HG02678 (cell line): ENCODE measurements around the gene ZNF687.
"Not testable (repeated sequence)": the region's sequence is repeated elsewhere in the genome, so short reads cannot be mapped to it uniquely, and the experiment has no call there.

ENCODE experiments used
- ATAC-seq: cut with Tn5 transposase; IDR thresholded peaks from one replicate; pipeline ENCODE4 v1.9.1; 2021; ENCODE audit warnings: mild to moderate bottlenecking, moderate library complexity; ENCODE audit not compliant: unreplicated experiment

The ZNF687 gene

GRCh38 chr1:151275341-151275740 lies 6.8 kb upstream of the ZNF687 start:
- ATAC-seq = not testable (repeated sequence)

GRCh38 chr1:151277249-151277648 lies 4.8 kb upstream of the ZNF687 start:
- ATAC-seq = no peak

- peak; percentile 31 for ATAC-seq
Measured at GRCh38 chr1:151281225-151281968, 702 bp upstream of the ZNF687 start.

- no peak for ATAC-seq
Measured at GRCh38 chr1:151282883-151283725, 1.0 kb downstream of the ZNF687 start.

- ATAC-seq = no peak
Measured at GRCh38 chr1:151284013-151284577, 2.0 kb downstream of the ZNF687 start.

GRCh38 chr1:151286619-151287340 lies 4.7 kb downstream of the ZNF687 start:
- no peak for ATAC-seq

GRCh38 chr1:151287341-151287699 lies 5.2 kb downstream of the ZNF687 start:
- ATAC-seq = no peak

GRCh38 chr1:151287767-151288500 lies 5.8 kb downstream of the ZNF687 start:
- no peak for ATAC-seq

- ATAC-seq = no peak
Measured at GRCh38 chr1:151288502-151288901, 6.4 kb downstream of the ZNF687 start.

GRCh38 chr1:151289080-151289935 lies 7.2 kb downstream of the ZNF687 start:
- no peak for ATAC-seq

GRCh38 chr1:151289991-151290708 lies 8.1 kb downstream of the ZNF687 start:
- no peak for ATAC-seq

GRCh38 chr1:151290709-151291303 lies 8.7 kb downstream of the ZNF687 start:
- no peak for ATAC-seq

GRCh38 chr1:151292207-151293030 lies 10.3 kb downstream of the ZNF687 start:
- ATAC-seq = no peak

- ATAC-seq = no peak
Measured at GRCh38 chr1:151293093-151293492, 11.0 kb downstream of the ZNF687 start.

GRCh38 chr1:151294742-151295462 lies 12.8 kb downstream of the ZNF687 start:
- no peak for ATAC-seq

- ATAC-seq = no peak
Measured at GRCh38 chr1:151309811-151310323, 27.8 kb downstream of the ZNF687 start.

- ATAC-seq = no peak
Measured at GRCh38 chr1:151311011-151311410, 28.9 kb downstream of the ZNF687 start.
